Neural cell (in vitro differentiated cells): ENCODE data around the gene ATP8B3. TPM values are rescaled to one million over a fixed set of nuclear protein-coding genes. Genes with fewer than 3 reads are reported as not detected.

Source experiments
- H2AFZ ChIP-seq: fragments of 200-600, 300-800 bp; sonication (generic), shearing (Covaris generic); 2 replicates; pipeline ENCODE4 v1.6.0; 2014; ENCODE audit warnings: low read depth, mild to moderate bottlenecking, antibody characterized with exemption, low read length, moderate library complexity
- H3F3A ChIP-seq: fragments of 200-600 bp; shearing (Covaris generic); 2 replicates; pipeline ENCODE4 v1.6.1; 2016; ENCODE audit warnings: mild to moderate bottlenecking, moderate library complexity, mixed read lengths, antibody characterized with exemption, low read length; ENCODE audit not compliant: insufficient read depth, poor library complexity, severe bottlenecking
- H3K27ac ChIP-seq: fragments of 200-600, 300-800 bp; sonication (generic), shearing (Covaris generic); 2 replicates; pipeline ENCODE4 v1.5.1; 2014; ENCODE audit warnings: mild to moderate bottlenecking, low read length, moderate library complexity
- H3K27me3 ChIP-seq: fragments of 300-800, 200-600 bp; sonication (generic), shearing (Covaris generic); 2 replicates; pipeline ENCODE4 v1.6.0; 2014; ENCODE audit warnings: mild to moderate bottlenecking, low read depth, low read length, moderate library complexity; ENCODE audit not compliant: insufficient read depth
- H3K36me3 ChIP-seq: fragments of 300-800, 200-600 bp; sonication (generic), shearing (Covaris generic); 2 replicates; pipeline ENCODE4 v1.5.1; 2014; ENCODE audit warnings: mild to moderate bottlenecking, antibody characterized with exemption, low read length, moderate library complexity; ENCODE audit not compliant: insufficient read depth
- H3K4me2 ChIP-seq: fragments of 300-800, 200-600 bp; sonication (generic), shearing (Covaris generic); 2 replicates; pipeline ENCODE4 v1.6.0; 2014; ENCODE audit warnings: mild to moderate bottlenecking, low read length
- H3K4me3 ChIP-seq: fragments of 300-800, 200-600 bp; sonication (generic), shearing (Covaris generic); 2 replicates; pipeline ENCODE4 v1.5.1; 2014; ENCODE audit warnings: mild to moderate bottlenecking, low read length, moderate library complexity
- H3K79me2 ChIP-seq: fragments of 200-600 bp; shearing (Covaris generic); replicated peaks from 2 replicates; pipeline ENCODE4 v1.6.0; 2014; ENCODE audit warnings: mild to moderate bottlenecking, low read length, moderate library complexity; ENCODE audit not compliant: insufficient read depth
- H3K9ac ChIP-seq: fragments of 300-800, 200-600 bp; sonication (generic), shearing (Covaris generic); 2 replicates; pipeline ENCODE4 v1.6.1; 2016; ENCODE audit warnings: mild to moderate bottlenecking, low read length, mixed read lengths
- H3K9me2 ChIP-seq: fragments of 200-600 bp; shearing (Covaris generic); 2 replicates; pipeline ENCODE4 v1.6.1; 2016; ENCODE audit warnings: mild to moderate bottlenecking, low read length, mixed read lengths; ENCODE audit not compliant: insufficient read depth
- H3K9me3 ChIP-seq: fragments of 200-600, 300-800 bp; sonication (generic), shearing (Covaris generic); 2 replicates; pipeline ENCODE4 v1.6.1; 2016; ENCODE audit warnings: mild to moderate bottlenecking, mixed run types, low read length, moderate library complexity, mixed read lengths
- H4K20me1 ChIP-seq: fragments of 200-600 bp; shearing (Covaris generic); 2 replicates; pipeline ENCODE4 v1.6.1; 2016; ENCODE audit warnings: mild to moderate bottlenecking, mixed run types; ENCODE audit not compliant: insufficient read depth
- CTCF ChIP-seq: fragments of 450-650 bp; IDR thresholded peaks from 2 replicates; pipeline ENCODE4 v1.5.1; 2014; ENCODE audit warnings: antibody characterized with exemption, mild to moderate bottlenecking, moderate library complexity; ENCODE audit not compliant: poor library complexity, severe bottlenecking
- EP300 ChIP-seq: fragments of 450-650 bp; conservative IDR thresholded peaks from 2 replicates; pipeline ENCODE4 v1.6.1; 2014; ENCODE audit warnings: antibody characterized with exemption, mild to moderate bottlenecking, moderate library complexity; ENCODE audit not compliant: poor library complexity, severe bottlenecking
- EZH2 ChIP-seq: fragments of 200-600, 300-800 bp; shearing (Covaris generic), sonication (generic); IDR thresholded peaks from 2 replicates; pipeline ENCODE4 v1.6.1; 2014; ENCODE audit warnings: antibody characterized with exemption, low read length, borderline replicate concordance, mild to moderate bottlenecking; ENCODE audit not compliant: insufficient read depth, poor library complexity, severe bottlenecking
- MXI1 ChIP-seq: fragments of 450-650 bp; conservative IDR thresholded peaks from 2 replicates; pipeline ENCODE4 v1.6.1; 2014; ENCODE audit warnings: antibody characterized with exemption, mild to moderate bottlenecking; ENCODE audit not compliant: poor library complexity, severe bottlenecking
- POLR2AphosphoS5 ChIP-seq: IDR thresholded peaks from 2 replicates; pipeline ENCODE4 v1.6.1; 2012
- RAD21 ChIP-seq: fragments of 450-650 bp; conservative IDR thresholded peaks from 2 replicates; pipeline ENCODE4 v1.6.1; 2014; ENCODE audit warnings: antibody characterized with exemption, mild to moderate bottlenecking, moderate library complexity
- REST ChIP-seq: IDR thresholded peaks from 2 replicates; pipeline ENCODE4 v1.6.1; 2012; ENCODE audit warnings: borderline replicate concordance
- SMC3 ChIP-seq: fragments of 450-650 bp; conservative IDR thresholded peaks from 2 replicates; pipeline ENCODE4 v1.6.1; 2014; ENCODE audit warnings: antibody characterized with exemption, mild to moderate bottlenecking, moderate library complexity; ENCODE audit not compliant: poor library complexity
- TAF1 ChIP-seq: IDR thresholded peaks from 2 replicates; pipeline ENCODE4 v1.6.1; 2012; ENCODE audit warnings: low read depth
- polyA plus RNA-seq: library from polyadenylated mRNA; depleted of rRNA; stranded (reverse); fragments of >200 nt; gene quantifications from 2 replicates; pipeline ENCODE4 v1.2.3, GENCODE V29; 2014

The ATP8B3 gene
- polyA plus RNA-seq, 1 donor from 2014 or later, result 1.5 TPM

- Histone ChIP-seq H3K9ac (peak overlapping the region; percentile 93), H2AFZ (no peak overlapping the region), H3K36me3 (no peaks in the 10 kb centered on the region), H3K27ac (peak overlapping the region; percentile 91), H3K9me3 (no peaks in the 10 kb centered on the region), H3K4me3 (peak overlapping the region; percentile 96), H3F3A (no peaks in the 10 kb centered on the region), H3K4me2 (peak overlapping the region; percentile 94), H4K20me1 (no peaks in the 10 kb centered on the region), H3K9me2 (no peaks in the 10 kb centered on the region), H3K79me2 (peaks cover 32% of the 10 kb centered on the region), H3K27me3 (no peaks in the 10 kb centered on the region)
- no peak for TF ChIP-seq RAD21
- no peak for TF ChIP-seq TAF1
- TF ChIP-seq MXI1, result peak; percentile 36
Observed at GRCh38 chr19:1847684-1848398, 35.8 kb upstream of the ATP8B3 start.

- Histone ChIP-seq H3K36me3 (no peaks in the 10 kb centered on the region), H3K9me2 (no peaks in the 10 kb centered on the region), H3K27ac (peak overlapping the region; percentile 91), H3K27me3 (no peaks in the 10 kb centered on the region), H3K9ac (peak overlapping the region; percentile 93), H2AFZ (no peak overlapping the region), H3K79me2 (peaks cover 32% of the 10 kb centered on the region), H4K20me1 (no peaks in the 10 kb centered on the region), H3F3A (no peaks in the 10 kb centered on the region), H3K4me2 (peak overlapping the region; percentile 94), H3K4me3 (peak overlapping the region; percentile 96), H3K9me3 (no peaks in the 10 kb centered on the region)
- TF ChIP-seq MXI1 (no peak), REST (no peak), EP300 (no peak), TAF1 (no peak), POLR2AphosphoS5 (no peak), SMC3 (no peak), RAD21 (no peak), CTCF (no peak), EZH2 (no peak)
Observed at GRCh38 chr19:1847348-1847683, 35.2 kb upstream of the ATP8B3 start.
